HG03354 (cell line): Measurements from ENCODE around the gene VTA1.
"Not testable (repeated sequence)": the region's sequence is repeated elsewhere in the genome, so short reads cannot be mapped to it uniquely, and the experiment has no call there.

Experiments used
- ATAC-seq: cut with Tn5 transposase; IDR thresholded peaks from one replicate; pipeline ENCODE4 v1.9.1; 2021; ENCODE audit warnings: mild to moderate bottlenecking; ENCODE audit not compliant: unreplicated experiment, poor library complexity, severe bottlenecking

The VTA1 gene, protein sequence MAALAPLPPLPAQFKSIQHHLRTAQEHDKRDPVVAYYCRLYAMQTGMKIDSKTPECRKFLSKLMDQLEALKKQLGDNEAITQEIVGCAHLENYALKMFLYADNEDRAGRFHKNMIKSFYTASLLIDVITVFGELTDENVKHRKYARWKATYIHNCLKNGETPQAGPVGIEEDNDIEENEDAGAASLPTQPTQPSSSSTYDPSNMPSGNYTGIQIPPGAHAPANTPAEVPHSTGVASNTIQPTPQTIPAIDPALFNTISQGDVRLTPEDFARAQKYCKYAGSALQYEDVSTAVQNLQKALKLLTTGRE

DNA sequence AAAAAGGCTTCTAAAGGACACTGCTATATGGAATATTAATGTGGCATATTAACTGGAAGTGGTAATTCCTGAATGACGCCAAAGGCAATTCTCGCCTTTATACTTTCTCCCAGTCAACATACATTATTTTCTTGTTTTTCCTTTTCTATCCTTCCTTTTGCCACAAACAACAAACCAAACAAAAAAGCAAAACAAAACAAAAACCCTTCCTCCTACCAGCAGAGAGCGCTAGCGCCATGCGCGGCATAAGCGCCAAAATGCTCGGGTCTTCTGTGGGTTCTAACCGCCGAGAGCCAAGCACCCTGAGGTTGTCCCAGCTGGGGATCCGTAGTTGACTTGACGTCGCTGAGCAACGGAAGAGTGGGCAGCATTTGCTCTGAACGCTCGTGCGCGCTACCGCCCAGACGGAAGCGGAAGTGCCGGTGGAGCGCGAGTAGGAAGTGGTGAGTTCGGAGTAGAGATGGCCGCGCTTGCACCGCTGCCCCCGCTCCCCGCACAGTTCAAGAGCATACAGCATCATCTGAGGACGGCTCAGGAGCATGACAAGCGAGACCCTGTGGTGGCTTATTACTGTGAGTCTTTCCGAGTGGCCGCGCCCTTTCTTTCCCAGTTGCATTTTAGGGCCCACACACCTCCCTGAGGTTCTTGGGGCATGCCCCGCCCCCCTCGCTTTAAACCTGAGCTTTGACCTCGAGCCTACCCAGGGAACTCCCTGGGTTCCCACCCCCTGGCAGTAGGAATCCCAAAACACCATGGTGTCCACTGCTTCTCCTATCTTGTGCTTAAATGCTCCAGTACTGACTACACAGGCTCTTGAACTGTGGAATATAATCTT is at the start of gene VTA1, which contains the start of gene NMBR:
VTA1 (plus strand) TSS at position 436 of the 835 bp plus-strand sequence; CDS start at position 461, 25 bp downstream.
NMBR (minus strand) TSS at position 295 of the 835 bp plus-strand sequence. CDS start 58,464 bp downstream, outside the sequence.
- ATAC-seq: peak; percentile 99

DNA sequence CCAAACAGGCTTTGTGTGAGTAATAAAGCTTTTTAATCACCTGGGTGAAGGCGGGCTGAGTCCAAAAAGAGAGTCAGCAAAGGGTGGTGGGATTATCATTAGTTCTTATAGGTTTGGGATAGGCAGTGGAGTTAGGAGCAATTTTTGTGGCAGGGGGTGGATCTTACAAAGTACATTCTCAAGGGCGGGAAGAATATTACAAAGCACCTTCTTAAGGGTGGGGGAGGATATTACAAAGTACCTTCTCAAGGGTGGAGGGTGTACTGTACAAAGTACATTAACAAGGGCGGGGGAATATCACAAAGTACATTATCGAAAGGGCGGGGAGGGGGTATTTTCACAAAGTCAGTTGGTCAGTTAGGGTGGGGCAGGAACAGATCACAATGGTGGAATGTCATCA is 42.2 kb upstream of the VTA1 start:
- ATAC-seq: not testable (repeated sequence)

DNA sequence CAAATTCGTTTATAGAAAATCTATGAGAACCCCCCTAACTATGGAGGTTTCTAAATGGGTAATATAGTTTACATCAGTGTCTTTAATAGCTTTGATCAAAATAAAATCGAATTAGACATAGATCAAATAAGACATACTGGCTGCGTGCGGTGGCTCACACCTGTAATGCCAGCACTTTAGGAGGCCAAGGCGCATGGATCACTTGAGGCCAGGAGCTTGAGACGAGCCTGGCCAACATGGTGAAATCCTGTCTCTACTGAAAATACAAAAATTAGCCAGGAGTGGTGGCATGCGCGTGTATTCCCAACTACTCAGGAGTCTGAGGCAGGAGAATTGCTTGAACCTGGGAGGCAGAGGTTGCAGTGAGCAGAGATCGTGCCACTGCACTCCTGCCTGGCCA is 36.2 kb upstream of the VTA1 start:
- not testable (repeated sequence) for ATAC-seq

DNA sequence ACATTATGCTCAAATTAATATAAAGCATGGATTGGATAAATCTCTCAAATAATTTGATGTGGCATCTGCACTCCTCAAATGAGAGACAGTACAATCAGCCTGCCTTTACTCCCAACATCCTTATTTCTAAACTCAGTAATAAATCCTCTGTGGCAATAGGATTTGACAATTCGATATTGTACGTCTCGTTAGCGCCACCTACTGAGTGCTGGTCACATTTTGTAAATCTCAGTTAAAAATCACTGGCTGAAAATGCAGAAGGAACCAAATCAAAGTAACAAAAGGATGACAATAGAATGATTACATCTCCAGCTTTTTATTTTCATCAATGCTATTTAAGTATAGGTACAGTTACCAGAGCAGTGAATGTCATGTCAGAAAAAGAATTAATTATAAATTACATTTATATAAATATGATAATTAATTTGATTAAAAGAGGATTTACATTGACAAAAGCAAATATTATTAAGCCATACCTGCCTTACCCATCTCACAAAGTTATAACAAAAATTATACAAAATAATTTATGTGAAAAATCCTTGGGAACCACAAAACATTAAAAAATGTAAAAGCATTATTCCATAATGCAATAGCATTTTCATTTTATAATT is 34.5 kb upstream of the VTA1 start:
- peak; percentile 70 for ATAC-seq

DNA sequence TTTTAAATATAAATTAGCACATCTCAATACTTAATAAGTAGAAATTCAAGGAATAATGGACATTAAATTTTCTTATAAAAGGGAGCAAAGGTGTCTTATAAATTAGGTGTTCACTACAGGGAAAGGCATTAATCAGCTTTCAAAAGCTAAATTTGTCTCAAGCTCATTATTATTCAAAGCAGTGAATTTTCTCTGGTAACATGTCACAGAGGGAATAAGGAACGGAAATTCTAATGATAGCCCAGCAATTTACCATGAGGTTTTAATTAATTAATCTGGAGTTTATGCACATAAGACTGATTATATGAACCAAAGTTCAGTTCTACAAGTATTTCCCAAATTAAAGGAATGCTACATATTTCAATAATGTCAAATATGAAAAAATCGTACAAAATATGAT is 29.7 kb upstream of the VTA1 start:
- no peak for ATAC-seq

DNA sequence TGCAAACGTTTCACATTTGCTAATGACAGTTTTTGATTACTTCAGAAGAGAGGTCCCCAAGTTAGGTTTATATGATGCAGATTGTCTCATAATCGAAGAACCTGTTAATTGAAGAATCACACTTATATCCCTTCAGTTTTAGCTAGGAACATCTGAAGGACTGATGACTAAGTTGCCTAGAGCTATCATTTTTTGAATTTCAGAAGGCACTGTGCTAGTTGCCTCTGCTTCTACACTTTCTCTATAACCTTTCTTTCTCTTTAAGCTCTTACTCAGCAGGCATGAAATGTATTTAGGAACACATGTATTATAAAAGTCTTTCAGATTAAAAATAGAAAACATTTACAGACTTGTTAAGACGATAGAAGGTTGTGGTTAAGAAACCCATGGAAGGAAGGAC is 28.7 kb upstream of the VTA1 start:
- ATAC-seq: no peak

DNA sequence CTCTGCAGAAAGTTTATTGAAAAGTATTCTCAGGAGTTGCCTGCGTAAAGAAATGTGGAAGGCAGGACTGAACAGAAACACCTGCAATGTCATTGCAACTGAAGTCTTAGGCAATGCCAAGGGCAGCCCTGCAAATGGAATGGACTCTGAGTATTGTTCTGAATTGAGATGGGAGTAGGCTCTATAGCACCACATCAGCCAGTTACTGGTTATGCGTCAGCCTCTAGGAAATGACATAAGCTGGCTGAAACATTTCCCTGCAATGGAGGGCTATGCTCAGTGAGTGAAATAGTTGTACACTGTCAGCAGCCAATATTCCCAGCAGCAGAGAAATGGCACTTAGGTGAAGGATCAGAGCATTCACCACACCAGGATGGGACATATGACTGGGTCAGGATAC is 28.1 kb upstream of the VTA1 start:
- no peak for ATAC-seq

DNA sequence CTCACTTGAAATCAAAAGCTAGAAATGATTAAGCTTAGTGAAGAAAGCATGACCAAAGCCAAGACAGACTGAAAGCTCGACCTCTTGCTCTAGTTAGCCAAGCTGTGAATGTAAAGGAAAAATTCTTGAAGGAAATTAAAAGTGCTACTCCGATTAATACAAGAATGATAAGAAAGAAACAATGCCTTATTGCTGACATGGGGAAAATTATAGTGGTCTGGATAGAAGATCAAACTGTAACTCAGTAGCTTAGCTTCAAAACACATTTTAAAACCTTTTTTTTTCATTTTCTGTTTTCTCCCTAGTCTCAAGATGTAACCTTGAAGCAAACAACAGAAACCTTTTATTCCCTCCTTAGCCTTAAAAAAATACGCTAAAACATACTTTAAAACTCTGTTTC is 25.7 kb upstream of the VTA1 start:
- ATAC-seq: no peak

DNA sequence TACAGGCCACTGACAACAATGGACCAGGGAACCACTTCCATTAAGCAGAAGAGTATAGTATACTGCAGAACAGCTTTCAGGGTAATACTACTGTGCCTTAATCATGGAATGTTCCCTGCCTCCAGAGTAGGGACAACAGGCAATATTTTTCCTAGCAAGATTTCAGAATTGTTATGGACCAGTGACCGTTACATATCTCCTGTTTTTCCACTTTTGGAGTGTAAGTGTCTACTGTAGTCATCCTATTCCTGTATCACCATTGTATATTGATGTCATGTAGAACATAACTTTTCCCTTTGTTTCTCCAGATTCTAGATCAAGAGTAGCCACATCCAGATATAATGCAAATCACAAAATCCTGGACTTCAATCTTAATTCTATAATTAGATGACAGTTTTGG is 16.2 kb upstream of the VTA1 start:
- no peak for ATAC-seq

DNA sequence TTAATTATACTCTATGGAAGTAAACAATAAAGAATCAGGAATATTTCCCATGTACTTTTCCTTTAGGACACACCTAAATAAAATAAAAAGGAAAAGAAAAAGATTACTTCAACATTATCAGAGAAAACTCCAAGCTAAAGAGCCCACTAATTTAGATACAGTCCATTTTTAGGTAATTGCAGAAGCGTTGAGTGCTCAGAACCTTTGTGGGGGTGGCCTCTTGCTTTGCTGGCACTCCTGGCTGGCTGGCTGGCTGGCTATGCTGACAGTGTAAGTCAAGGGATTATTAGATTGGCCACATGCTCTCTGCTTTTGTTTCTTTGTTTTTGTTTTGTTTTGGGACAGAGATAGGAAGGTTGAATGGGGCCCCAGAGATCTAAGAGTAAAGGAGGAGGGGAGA is 14.4 kb upstream of the VTA1 start, which contains the start of gene GJE1:
GJE1 (plus strand) TSS at position 301 of the 400 bp plus-strand sequence. CDS start 234 bp downstream, outside the sequence.
- no peak for ATAC-seq

DNA sequence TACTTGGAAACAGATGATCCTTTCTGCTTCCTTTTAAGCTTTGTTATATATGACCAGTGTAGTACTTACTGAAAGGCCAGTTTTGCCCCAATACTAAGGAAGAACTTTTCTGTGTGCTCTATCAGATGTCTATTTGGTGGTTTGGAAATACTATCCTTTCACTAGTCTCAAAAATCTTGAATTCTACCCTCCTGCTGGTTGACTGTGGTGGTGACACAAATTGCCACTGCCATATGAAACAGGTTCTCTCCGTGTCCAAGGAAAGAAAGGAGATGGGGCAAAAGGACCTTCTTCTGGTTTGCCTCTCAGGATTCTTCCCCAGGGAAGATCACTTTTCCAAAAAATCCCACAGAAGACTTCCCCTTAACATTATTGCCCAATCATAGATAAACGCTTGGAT is 8.2 kb upstream of the VTA1 start:
- ATAC-seq: no peak

DNA sequence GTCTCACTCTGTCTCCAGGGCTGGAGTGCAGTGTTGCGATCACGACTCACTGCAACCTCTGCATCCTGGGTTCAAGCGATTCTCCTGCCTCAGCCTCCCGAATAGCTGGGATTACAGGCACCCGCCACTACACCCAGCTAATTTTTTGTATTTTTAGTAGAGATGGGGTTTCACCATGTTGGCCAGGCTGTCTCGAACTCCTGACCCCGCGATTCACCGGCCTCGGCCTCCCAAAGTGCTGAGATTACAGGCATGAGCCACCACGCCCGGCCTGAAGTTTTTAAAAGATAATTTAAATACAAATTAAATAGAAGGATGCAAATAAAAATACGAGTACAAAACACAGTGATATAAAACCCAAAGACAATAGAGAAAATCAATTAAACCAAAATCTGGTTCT is 5.5 kb upstream of the VTA1 start:
- ATAC-seq: not testable (repeated sequence)

DNA sequence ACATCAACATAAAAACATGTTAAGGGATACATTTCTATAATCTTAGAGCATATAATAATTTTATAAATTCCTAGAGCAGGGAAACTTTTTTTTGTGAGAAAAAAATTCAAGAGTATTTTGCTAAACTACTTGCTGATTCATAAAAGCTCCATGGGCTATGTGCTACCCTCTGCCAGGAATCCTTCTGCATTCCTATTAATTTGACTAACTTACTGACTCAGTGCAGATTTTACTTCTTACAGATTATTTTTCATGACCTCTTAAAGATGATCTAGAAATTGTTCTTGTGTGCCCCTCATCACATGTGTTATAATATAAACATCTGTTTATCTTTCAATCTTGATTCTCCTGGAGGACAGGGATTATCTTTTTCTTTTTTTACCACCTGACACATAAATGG is 5.7 kb downstream of the VTA1 start:
- no peak for ATAC-seq

DNA sequence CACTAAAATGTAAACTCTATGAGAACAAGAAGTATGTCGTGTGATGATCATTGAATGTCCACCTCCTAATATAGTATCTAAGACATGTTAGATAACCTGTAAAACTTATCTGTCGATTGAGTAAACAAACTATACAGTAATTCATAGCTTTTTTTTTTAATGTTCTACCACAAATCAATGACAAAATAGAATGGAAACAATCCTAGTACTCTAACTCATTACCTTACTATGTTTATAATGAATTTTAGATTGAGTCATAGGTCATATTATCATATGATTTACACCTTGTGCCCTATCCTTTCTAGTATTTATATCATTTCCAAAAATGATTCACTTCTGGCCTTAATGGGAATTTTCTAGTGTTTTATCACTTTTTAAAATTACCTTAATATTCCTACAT is 6.1 kb downstream of the VTA1 start:
- no peak for ATAC-seq

DNA sequence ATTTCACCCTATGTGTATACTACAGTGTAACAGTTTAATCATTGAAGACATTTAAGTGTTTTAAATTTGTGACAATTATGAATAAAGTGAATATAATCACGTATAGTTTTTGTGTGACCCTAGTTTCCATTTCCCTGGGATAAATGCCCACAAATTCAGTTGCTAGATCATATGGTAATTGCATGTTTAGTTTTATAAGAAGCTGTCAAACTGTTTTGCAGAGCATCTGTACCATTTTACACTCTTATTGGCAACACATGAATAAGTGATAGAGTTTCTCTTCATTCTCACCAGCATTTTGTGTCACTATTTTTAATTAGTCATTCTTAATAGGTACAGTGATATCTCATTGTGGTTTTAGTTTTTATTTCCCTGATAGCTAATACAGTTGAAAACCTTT is 7.3 kb downstream of the VTA1 start:
- ATAC-seq: no peak

DNA sequence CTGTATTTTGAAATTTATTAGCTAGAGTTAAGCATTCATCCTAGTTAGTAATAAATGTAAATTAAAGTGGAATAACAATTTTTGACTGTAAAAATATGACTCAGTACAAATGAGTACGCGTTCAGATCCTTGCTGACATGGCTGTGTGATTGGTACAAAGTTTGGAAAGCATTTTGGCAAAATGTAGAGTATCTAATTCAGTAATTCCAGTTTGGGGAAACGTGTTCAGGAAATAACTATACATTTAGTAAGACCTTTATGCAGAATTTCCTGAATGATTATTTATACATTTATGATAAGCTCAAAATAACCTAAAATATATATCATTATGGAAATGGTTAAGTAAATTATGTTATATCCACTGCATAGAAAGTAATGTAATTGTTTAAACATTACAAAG is 8.0 kb downstream of the VTA1 start:
- ATAC-seq: no peak

DNA sequence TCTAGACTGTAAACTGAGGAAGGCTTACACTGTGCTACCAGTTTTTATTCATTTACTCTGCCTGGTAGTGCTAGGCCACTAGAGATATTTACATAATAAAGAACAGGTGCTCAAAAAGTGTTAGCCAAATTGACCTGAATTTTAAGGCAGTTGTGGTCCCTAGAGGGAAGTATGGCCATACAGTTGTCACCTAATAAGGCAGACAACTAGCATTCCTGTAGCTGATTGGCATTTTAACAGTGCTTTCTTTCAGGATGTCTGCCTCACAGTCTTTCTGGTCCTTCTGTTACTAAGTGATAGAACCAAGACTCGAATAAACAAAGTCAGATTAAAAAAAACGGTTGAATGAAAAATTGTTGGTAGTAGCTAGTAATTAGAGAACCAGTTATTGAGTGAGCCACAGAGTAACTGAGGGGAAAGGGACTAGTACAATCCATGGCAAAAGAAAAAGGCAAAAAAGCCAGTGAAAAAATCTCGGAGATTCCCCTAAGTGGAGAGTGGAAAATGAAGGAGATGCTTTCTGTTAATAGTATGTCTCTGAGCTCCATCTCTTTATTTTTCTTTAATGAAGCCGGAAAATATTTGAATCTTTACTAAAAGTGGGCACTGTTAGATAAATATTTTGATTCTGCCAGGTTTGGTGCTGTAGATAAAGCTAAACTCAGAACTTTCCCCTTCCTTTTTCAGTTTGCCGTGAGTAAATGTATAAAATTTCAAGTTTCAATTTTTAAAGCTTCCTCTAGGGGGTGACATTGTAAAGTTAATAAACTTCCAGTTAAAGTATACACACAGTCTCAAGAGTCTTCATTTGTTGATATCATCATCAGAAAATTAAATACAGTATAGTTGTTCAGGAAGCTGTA is 9.1 kb downstream of the VTA1 start:
- peak; percentile 81 for ATAC-seq

DNA sequence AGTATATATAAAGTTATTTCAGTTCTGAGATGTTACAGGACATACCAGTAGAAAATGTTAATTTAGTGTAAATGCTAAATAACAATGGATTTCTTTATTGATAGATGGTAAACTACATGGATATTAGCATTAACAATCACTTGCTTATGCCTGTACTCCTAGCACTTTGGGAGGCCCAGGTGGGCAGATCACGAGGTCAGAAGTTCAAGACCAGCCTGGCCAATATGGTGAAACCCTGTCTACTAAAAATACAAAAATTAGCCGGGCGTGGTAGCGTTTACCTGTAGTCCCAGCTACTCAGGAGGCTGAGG is 9.7 kb downstream of the VTA1 start:
- ATAC-seq: not testable (repeated sequence)

DNA sequence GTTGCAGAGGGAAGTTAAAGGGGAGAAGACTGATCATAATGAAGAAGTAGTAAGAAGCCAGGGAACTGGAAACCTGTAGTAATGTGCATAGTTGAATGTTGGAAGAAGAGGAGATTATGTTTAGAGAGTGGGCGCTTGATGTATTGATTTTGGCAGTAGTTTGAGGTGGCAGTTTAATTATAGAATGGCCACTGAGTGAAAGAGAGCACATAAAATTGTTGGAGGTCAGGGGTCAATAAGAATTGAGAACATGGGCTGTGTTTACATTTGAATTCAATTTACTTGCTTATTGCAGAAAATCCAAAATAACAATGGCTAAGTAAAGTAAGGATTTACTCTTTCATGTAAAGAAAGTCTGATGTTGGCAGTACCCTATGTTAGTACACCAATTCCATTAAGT is 15.7 kb downstream of the VTA1 start:
- ATAC-seq: no peak

DNA sequence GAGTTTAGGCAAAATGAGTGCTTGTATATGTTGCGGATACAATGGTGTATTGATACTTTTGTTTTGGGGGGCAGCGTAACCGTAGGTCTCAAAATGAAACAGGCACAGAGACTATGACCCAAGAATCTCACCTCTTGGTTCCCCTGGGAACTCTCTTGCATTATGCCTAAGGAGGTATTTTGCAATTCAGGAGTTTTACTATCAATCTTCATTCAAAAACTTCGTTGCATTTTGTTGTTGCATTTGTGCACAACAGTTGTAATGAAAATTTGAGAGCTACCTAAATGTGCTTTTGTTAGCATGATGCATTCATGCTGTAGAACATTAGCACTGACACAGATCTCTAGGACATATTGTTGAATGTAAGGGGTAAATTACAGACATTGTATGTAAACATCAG is 18.2 kb downstream of the VTA1 start:
- no peak for ATAC-seq
